Hypothalamus (tissue), 51 donors: ENCODE data around the gene TMPRSS7.

Experiments used
- DNase-seq, 51 donors: peaks; one replicate each; lab custom pipeline; 2025; lab: John Stamatoyannopoulos, UW

The TMPRSS7 gene

GRCh38 chr3:112034436-112034835, at the start of gene TMPRSS7:
Gene TMPRSS7, plus strand, starts transcription at chr3:112034736. Its CDS starts 110 bp downstream, at chr3:112034846.
- no peak for DNase-seq

GRCh38 chr3:111986800-111987199, 47.7 kb upstream of the TMPRSS7 start:
- no peak for DNase-seq

- DNase-seq: peak in 3 of 51 donors; percentile 13 to 52 (median 18)
Measured at GRCh38 chr3:111989061-111989678, 45.4 kb upstream of the TMPRSS7 start.

GRCh38 chr3:111993038-111993437, 41.5 kb upstream of the TMPRSS7 start:
- no peak for DNase-seq

- DNase-seq: peak in 36 of 51 donors; percentile 3 to 80 (median 38)
Measured at GRCh38 chr3:111998636-111999483, 35.7 kb upstream of the TMPRSS7 start, which contains the start of gene TAGLN3. Gene TAGLN3, plus strand, starts transcription at chr3:111998922. Its CDS starts 501 bp downstream, at chr3:111999423.

- peak in 3 of 51 donors; percentile 22 to 60 (median 57) for DNase-seq
Measured at GRCh38 chr3:111999484-112000324, 34.8 kb upstream of the TMPRSS7 start.

- peak in 1 of 51 donors; percentile 60 for DNase-seq
Measured at GRCh38 chr3:112000367-112000771, 34.2 kb upstream of the TMPRSS7 start.

- peak in 1 of 51 donors; percentile 35 for DNase-seq
Measured at GRCh38 chr3:112000966-112001365, 33.6 kb upstream of the TMPRSS7 start.

GRCh38 chr3:112001526-112001925, 33.0 kb upstream of the TMPRSS7 start:
- peak in 1 of 51 donors; percentile 52 for DNase-seq

GRCh38 chr3:112002096-112002971, 32.2 kb upstream of the TMPRSS7 start:
- DNase-seq: peak in 2 of 51 donors; percentile 42 to 55

GRCh38 chr3:112003321-112004080, 31.0 kb upstream of the TMPRSS7 start:
- DNase-seq: no peak

- no peak for DNase-seq
Measured at GRCh38 chr3:112004187-112004586, 30.3 kb upstream of the TMPRSS7 start.

GRCh38 chr3:112004669-112005068, 29.9 kb upstream of the TMPRSS7 start:
- DNase-seq: no peak

GRCh38 chr3:112005091-112005672, 29.4 kb upstream of the TMPRSS7 start:
- no peak for DNase-seq

GRCh38 chr3:112007633-112008032, 26.9 kb upstream of the TMPRSS7 start:
- no peak for DNase-seq

- DNase-seq: no peak
Measured at GRCh38 chr3:112009670-112010069, 24.9 kb upstream of the TMPRSS7 start.

GRCh38 chr3:112010636-112011035, 23.9 kb upstream of the TMPRSS7 start:
- no peak for DNase-seq

GRCh38 chr3:112011376-112011940, 23.1 kb upstream of the TMPRSS7 start:
- DNase-seq: no peak
